ENCODE data around the gene C11orf52.

C11orf52 gene

DNA sequence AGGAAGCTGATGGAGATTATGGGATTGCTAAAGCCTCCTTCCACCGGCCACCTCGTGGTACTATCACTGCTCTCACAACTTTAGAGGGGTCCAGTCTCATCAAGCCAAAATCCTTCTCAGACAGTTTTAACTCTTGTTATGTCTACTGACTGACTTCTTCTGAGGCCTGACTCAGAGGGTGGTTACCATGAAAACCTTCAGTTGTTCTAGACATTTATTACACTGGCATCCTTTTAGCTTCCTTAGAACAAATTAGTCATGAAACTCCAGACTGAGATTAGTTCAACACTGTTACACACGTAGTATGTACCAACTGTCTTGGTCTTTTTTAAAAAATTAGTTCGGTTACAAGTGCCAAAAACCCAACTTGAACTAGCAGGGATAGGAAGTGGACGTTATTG, 25.9 kb downstream of the C11orf52 start:
- Histone ChIP-seq H3K27ac (ENCODE audit: extremely low read depth, low read depth, low read length) (no peak overlapping the region), H3K4me3 (ENCODE audit: low read depth, low read length) (no peak overlapping the region), H3K9me3 (ENCODE audit: control insufficient read depth, insufficient read depth, low read depth, low read length) (no peaks in the 10 kb centered on the region), H3K4me1 (ENCODE audit: control insufficient read depth, insufficient read depth, low read length) (peaks cover under 1% of the 10 kb centered on the region; the same call in 1 of the 2 replicates), H3K36me3 (ENCODE audit: control insufficient read depth in 2 of 2, insufficient read depth in 1 of 2, low read length in 2 of 2) (no peaks in the 10 kb centered on the region)
- TF ChIP-seq REPIN1 (tag by site-specific recombination; IDR thresholded peaks at IDR 0.05; ENCODE audit: low read depth) (no peak), KLF7 (tag by site-specific recombination; IDR thresholded peaks at IDR 0.05; ENCODE audit: borderline replicate concordance) (no peak), BCL6B (tag by site-specific recombination; IDR thresholded peaks at IDR 0.05) (no peak), ZNF132 (tag by site-specific recombination; IDR thresholded peaks at IDR 0.05; ENCODE audit: borderline replicate concordance) (no peak)
- ChIA-PET CTCF (interaction anchor here (1.6 kb wide), 1 partner anchor 18 kb away, joined by 5 read pairs; no protein-coding TSS in a partner anchor), POLR2A (no interaction called here)

DNA sequence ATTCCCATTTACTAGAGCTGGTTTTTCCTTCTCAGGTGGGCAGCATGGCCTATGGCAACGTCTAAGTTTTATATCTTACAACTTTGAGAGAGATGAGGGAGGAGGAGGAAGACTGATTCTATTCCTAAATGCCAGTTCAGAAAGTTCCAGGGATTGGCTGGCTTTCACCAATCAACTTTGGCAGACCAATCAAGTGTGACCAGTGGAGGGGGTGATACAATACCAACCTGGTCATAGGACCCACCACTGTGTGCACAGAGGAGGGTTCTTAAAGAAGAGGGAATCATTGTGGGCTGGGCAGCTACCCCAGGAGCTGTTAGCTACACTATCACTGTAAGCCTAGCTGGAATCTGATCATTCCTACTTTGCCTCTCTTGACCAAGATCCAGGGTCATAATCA, 26.5 kb downstream of the C11orf52 start:
- CTCF ChIA-PET: interaction anchor here (0.6 to 1.6 kb wide), 2 partner anchors 18 kb away, joined by 5 read pairs; no protein-coding TSS in a partner anchor
- H3K27ac ChIP-seq (ENCODE audit: extremely low read depth, low read depth, low read length): no peak overlapping the region

More for the DNA sequence above, 26.5 kb downstream of the C11orf52 start:
- Histone ChIP-seq H3K4me1 (ENCODE audit: control insufficient read depth, insufficient read depth, low read length) (no peaks in the 10 kb centered on the region), H3K9me3 (ENCODE audit: control insufficient read depth, insufficient read depth, low read depth, low read length) (no peaks in the 10 kb centered on the region), H3K4me3 (ENCODE audit: low read depth, low read length) (no peak overlapping the region), H3K36me3 (ENCODE audit: control insufficient read depth in 2 of 2, insufficient read depth in 1 of 2, low read length in 2 of 2) (no peaks in the 10 kb centered on the region)
- TF ChIP-seq, protein P1, sequence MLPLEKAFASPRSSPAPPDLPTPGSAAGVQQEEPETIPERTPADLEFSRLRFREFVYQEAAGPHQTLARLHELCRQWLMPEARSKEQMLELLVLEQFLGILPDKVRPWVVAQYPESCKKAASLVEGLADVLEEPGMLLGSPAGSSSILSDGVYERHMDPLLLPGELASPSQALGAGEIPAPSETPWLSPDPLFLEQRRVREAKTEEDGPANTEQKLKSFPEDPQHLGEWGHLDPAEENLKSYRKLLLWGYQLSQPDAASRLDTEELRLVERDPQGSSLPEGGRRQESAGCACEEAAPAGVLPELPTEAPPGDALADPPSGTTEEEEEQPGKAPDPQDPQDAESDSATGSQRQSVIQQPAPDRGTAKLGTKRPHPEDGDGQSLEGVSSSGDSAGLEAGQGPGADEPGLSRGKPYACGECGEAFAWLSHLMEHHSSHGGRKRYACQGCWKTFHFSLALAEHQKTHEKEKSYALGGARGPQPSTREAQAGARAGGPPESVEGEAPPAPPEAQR (tag by site-specific recombination; IDR thresholded peaks at IDR 0.05): no peak
- TF ChIP-seq RBAK (tag by site-specific recombination; IDR thresholded peaks at IDR 0.05): no peak
- TF ChIP-seq ZNF37A (tag by site-specific recombination; IDR thresholded peaks at IDR 0.05): no peak
- no peak for TF ChIP-seq ZNF175 (tag by site-specific recombination; IDR thresholded peaks at IDR 0.05)
- TF ChIP-seq, protein P2, sequence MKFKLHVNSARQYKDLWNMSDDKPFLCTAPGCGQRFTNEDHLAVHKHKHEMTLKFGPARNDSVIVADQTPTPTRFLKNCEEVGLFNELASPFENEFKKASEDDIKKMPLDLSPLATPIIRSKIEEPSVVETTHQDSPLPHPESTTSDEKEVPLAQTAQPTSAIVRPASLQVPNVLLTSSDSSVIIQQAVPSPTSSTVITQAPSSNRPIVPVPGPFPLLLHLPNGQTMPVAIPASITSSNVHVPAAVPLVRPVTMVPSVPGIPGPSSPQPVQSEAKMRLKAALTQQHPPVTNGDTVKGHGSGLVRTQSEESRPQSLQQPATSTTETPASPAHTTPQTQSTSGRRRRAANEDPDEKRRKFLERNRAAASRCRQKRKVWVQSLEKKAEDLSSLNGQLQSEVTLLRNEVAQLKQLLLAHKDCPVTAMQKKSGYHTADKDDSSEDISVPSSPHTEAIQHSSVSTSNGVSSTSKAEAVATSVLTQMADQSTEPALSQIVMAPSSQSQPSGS (tag by site-specific recombination; IDR thresholded peaks at IDR 0.05; ENCODE audit: low read depth): no peak
- TF ChIP-seq, protein P3, sequence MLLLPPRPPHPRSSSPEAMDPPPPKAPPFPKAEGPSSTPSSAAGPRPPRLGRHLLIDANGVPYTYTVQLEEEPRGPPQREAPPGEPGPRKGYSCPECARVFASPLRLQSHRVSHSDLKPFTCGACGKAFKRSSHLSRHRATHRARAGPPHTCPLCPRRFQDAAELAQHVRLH (tag by site-specific recombination; IDR thresholded peaks at IDR 0.05): no peak
- TF ChIP-seq OVOL3 (tag by site-specific recombination; IDR thresholded peaks at IDR 0.05): no peak
- TF ChIP-seq ZNF596 (tag by site-specific recombination; IDR thresholded peaks at IDR 0.05): no peak
- TF ChIP-seq FEZF1 (tag by site-specific recombination; IDR thresholded peaks at IDR 0.05): no peak
- TF ChIP-seq, protein P4, sequence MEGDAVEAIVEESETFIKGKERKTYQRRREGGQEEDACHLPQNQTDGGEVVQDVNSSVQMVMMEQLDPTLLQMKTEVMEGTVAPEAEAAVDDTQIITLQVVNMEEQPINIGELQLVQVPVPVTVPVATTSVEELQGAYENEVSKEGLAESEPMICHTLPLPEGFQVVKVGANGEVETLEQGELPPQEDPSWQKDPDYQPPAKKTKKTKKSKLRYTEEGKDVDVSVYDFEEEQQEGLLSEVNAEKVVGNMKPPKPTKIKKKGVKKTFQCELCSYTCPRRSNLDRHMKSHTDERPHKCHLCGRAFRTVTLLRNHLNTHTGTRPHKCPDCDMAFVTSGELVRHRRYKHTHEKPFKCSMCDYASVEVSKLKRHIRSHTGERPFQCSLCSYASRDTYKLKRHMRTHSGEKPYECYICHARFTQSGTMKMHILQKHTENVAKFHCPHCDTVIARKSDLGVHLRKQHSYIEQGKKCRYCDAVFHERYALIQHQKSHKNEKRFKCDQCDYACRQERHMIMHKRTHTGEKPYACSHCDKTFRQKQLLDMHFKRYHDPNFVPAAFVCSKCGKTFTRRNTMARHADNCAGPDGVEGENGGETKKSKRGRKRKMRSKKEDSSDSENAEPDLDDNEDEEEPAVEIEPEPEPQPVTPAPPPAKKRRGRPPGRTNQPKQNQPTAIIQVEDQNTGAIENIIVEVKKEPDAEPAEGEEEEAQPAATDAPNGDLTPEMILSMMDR (tag by site-specific recombination; IDR thresholded peaks at IDR 0.05): no peak
- TF ChIP-seq, protein P5, sequence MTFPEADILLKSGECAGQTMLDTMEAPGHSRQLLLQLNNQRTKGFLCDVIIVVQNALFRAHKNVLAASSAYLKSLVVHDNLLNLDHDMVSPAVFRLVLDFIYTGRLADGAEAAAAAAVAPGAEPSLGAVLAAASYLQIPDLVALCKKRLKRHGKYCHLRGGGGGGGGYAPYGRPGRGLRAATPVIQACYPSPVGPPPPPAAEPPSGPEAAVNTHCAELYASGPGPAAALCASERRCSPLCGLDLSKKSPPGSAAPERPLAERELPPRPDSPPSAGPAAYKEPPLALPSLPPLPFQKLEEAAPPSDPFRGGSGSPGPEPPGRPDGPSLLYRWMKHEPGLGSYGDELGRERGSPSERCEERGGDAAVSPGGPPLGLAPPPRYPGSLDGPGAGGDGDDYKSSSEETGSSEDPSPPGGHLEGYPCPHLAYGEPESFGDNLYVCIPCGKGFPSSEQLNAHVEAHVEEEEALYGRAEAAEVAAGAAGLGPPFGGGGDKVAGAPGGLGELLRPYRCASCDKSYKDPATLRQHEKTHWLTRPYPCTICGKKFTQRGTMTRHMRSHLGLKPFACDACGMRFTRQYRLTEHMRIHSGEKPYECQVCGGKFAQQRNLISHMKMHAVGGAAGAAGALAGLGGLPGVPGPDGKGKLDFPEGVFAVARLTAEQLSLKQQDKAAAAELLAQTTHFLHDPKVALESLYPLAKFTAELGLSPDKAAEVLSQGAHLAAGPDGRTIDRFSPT (tag by site-specific recombination; IDR thresholded peaks at IDR 0.05): no peak
- TF ChIP-seq ZNF776 (tag by site-specific recombination; IDR thresholded peaks at IDR 0.05; ENCODE audit: borderline replicate concordance): no peak
- POLR2A ChIA-PET: no interaction called here

All from HEK293 (cell line).